Rectal smooth muscle tissue (tissue), 1 donor: ENCODE data around the gene MYPN.

Experiments
- H3K27ac ChIP-seq: one replicate; pipeline ENCODE4 v1.7.0; 2013; ENCODE audit warnings: low read depth, low read length, inconsistent platforms
- H3K27me3 ChIP-seq: one replicate; pipeline ENCODE4 v1.7.0; 2013; ENCODE audit warnings: low read length; ENCODE audit not compliant: control insufficient read depth, insufficient read depth
- H3K36me3 ChIP-seq: one replicate; pipeline ENCODE4 v1.7.0; 2013; ENCODE audit warnings: low read length; ENCODE audit not compliant: control insufficient read depth, insufficient read depth
- H3K4me1 ChIP-seq: one replicate; pipeline ENCODE4 v1.7.0; 2013; ENCODE audit warnings: low read length; ENCODE audit not compliant: control insufficient read depth, insufficient read depth
- H3K4me3 ChIP-seq: one replicate; pipeline ENCODE4 v1.7.0; 2013; ENCODE audit warnings: low read length
- H3K9ac ChIP-seq: one replicate; pipeline ENCODE4 v1.7.0; 2013; ENCODE audit warnings: low read length

The MYPN gene

DNA sequence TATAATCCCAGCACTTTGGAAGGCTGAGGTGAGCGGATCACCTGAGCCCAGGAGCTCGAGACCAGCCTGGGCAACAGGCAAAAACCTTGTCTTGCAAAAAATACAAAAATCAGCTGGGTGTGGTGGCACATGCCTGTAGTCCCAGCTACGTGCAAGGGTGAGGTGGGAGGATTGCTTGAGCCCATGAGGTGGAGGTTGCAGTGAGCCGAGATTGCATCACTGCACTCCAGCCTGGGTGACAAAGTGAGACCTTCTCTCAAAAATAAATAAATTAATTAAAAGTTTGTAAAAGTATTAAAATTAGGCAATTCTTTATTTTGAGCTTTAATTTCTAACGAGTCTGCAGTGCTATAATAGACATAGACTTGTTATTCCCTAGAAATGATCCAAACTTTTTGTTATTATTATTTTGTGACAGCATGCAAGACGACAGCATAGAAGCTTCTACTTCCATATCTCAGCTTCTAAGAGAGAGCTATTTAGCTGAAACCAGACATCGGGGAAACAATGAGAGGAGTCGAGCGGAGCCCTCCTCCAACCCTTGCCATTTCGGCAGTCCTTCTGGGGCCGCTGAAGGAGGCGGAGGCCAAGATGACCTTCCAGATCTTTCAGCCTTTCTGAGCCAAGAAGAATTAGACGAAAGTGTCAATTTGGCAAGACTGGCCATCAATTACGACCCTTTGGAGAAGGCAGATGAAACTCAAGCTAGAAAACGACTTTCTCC, 11.9 kb downstream of the MYPN start:
- Histone ChIP-seq H3K36me3 (no peaks in the 10 kb centered on the region), H3K27ac (no peak overlapping the region), H3K4me3 (no peak overlapping the region), H3K4me1 (no peaks in the 10 kb centered on the region), H3K9ac (no peak overlapping the region), H3K27me3 (no peaks in the 10 kb centered on the region)

DNA sequence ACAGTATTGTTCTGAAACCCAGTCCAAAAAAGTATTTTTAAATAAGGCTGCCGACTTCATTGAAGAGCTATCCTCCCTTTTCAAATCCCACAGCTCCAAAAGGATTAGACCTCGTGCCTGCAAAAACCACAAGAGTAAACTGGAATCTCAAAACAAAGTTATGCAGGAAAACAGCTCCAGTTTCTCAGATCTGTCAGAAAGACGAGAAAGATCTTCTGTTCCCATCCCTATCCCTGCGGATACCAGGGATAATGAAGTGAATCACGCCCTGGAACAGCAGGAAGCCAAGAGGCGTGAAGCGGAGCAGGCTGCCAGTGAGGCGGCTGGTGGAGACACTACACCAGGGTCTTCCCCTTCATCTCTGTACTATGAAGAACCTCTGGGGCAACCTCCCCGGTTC, 12.6 kb downstream of the MYPN start:
- H3K4me1 ChIP-seq: no peaks in the 10 kb centered on the region
- H3K4me3 ChIP-seq: no peak overlapping the region

DNA sequence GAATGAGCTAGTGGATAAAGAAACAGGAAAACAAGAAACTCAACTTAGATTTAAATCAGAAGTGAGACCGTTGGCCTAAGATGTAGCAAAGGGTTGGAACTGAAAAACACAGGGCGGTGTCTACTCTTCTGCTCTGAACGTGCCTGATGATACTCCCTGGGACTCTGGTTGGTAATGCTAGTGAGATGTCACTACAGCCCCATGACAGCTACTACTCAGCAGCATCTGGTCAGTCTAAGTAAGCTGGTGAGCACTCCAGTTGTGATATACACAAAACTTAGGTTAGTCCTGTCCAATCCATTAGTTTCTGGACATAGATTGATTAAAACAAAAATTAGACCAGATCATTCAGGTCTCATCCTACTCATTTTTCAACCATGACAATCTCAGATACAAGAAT, 15.4 kb downstream of the MYPN start:
- Histone ChIP-seq H3K27me3 (no peaks in the 10 kb centered on the region), H3K9ac (no peak overlapping the region), H3K4me3 (no peak overlapping the region), H3K27ac (no peak overlapping the region), H3K36me3 (no peaks in the 10 kb centered on the region), H3K4me1 (no peaks in the 10 kb centered on the region)

More for the DNA sequence above, 12.6 kb downstream of the MYPN start:
- no peak overlapping the region for H3K27ac ChIP-seq
- H3K27me3 ChIP-seq: no peaks in the 10 kb centered on the region
- H3K9ac ChIP-seq: no peak overlapping the region
- no peaks in the 10 kb centered on the region for H3K36me3 ChIP-seq

DNA sequence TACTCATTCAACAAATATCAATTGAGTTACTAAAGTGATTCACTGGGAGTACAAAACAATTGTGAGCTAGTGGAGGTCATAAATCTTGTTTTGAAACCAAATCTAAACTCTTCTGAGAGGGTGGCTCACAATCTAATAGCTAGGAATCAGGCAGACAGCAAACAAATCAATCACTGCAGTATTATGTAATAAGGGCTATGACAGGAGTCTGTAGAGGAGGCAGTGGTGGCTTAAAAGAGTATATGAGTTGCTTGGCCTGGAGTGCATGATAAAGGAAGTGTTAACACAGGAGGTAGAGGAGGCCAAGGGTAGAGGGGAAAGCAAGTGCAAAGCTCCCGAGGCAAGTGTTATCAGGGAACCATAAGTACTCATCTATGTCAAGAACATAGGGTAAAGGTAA, 16.5 kb downstream of the MYPN start:
- Histone ChIP-seq H3K27ac (no peak overlapping the region), H3K4me1 (no peaks in the 10 kb centered on the region), H3K27me3 (no peaks in the 10 kb centered on the region), H3K4me3 (no peak overlapping the region), H3K9ac (no peak overlapping the region), H3K36me3 (no peaks in the 10 kb centered on the region)

DNA sequence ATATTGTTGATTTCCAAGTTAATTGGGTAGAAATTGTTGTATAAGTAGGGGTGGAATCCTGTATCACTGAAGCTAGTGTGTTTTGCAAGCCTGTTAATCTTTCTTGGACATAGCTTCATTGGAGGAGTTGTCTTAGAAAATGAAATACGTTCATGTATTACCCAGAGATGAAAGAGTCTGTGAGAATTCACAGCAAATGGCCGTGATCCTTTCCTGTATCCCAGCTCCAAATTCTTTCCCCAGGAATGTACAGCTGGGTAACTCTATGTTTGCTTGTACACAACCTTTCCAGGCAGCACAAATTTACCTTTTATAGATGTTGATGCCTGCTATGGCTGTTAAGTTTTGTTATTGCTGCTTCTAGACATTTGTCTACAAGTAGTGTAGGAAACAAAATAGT, 18.7 kb downstream of the MYPN start:
- H3K4me3 ChIP-seq: no peak overlapping the region
- no peaks in the 10 kb centered on the region for H3K36me3 ChIP-seq
- no peaks in the 10 kb centered on the region for H3K27me3 ChIP-seq
- no peak overlapping the region for H3K9ac ChIP-seq
- H3K4me1 ChIP-seq: no peaks in the 10 kb centered on the region
- H3K27ac ChIP-seq: no peak overlapping the region

DNA sequence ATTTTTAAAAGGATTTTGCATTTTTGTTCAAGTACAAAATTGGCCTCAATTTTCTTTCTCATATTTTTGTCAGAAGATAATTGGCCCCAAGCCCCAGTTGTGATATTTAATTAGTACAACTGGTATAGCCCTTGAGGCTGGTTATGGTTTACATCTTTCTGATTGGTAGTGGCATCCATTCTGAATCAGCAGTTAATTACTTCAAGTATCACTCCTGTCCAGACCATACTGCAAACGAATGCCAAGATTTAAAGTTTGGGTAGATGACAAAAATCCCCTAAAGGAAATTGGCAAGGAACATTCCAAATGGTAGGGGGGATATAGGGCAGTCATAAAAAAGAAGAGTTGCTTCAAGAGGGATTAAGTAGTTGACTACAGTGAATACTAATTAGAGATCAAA, 23.1 kb downstream of the MYPN start:
- Histone ChIP-seq H3K36me3 (no peaks in the 10 kb centered on the region), H3K4me3 (no peak overlapping the region), H3K27ac (no peak overlapping the region), H3K9ac (no peak overlapping the region), H3K27me3 (no peaks in the 10 kb centered on the region), H3K4me1 (peaks cover 8% of the 10 kb centered on the region)

DNA sequence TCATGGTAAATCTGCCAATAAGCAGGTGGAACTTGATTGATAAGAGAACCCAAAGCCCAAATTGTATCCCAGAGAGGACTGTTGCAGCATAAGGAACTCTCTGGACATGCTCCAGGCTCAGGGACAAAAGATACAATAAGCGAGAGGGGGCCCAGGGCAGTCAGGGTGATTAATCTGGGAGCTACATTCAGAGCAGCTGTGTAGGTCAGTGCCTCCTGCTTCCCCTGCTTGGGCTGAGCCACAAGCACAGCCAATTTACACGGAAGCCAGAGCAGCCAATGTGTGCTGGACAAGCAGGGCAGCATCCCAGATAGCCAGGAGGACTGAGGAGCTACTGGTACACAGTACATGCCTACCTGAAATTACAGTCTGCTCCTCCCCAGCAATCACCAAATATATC, 24.2 kb downstream of the MYPN start:
- no peaks in the 10 kb centered on the region for H3K27me3 ChIP-seq
- no peak overlapping the region for H3K4me3 ChIP-seq
- peaks cover 8% of the 10 kb centered on the region for H3K4me1 ChIP-seq
- H3K27ac ChIP-seq: no peak overlapping the region
- no peak overlapping the region for H3K9ac ChIP-seq
- H3K36me3 ChIP-seq: no peaks in the 10 kb centered on the region

DNA sequence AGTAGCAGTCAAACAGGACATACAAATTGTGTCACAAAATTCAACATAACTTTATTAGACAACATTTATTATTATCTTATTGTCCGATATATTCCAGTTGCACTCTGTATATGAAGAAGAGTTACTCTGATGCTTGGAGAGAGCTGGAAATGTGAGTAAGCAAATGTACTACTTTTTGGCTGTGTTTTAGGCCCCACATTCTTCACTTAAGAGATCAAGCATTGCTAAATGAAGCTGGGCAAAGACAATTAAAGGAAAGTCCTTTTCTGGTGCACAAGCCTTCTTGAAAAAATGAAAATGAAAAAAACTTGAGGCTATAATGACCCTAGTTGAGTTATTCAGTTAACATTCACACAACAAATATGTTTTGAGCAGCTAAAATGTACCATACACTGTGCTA, 26.1 kb downstream of the MYPN start:
- H3K27me3 ChIP-seq: no peaks in the 10 kb centered on the region
- H3K4me1 ChIP-seq: peaks cover 8% of the 10 kb centered on the region
- no peaks in the 10 kb centered on the region for H3K36me3 ChIP-seq
- H3K4me3 ChIP-seq: no peak overlapping the region
- no peak overlapping the region for H3K9ac ChIP-seq
- peak overlapping the region; percentile 58 for H3K27ac ChIP-seq

DNA sequence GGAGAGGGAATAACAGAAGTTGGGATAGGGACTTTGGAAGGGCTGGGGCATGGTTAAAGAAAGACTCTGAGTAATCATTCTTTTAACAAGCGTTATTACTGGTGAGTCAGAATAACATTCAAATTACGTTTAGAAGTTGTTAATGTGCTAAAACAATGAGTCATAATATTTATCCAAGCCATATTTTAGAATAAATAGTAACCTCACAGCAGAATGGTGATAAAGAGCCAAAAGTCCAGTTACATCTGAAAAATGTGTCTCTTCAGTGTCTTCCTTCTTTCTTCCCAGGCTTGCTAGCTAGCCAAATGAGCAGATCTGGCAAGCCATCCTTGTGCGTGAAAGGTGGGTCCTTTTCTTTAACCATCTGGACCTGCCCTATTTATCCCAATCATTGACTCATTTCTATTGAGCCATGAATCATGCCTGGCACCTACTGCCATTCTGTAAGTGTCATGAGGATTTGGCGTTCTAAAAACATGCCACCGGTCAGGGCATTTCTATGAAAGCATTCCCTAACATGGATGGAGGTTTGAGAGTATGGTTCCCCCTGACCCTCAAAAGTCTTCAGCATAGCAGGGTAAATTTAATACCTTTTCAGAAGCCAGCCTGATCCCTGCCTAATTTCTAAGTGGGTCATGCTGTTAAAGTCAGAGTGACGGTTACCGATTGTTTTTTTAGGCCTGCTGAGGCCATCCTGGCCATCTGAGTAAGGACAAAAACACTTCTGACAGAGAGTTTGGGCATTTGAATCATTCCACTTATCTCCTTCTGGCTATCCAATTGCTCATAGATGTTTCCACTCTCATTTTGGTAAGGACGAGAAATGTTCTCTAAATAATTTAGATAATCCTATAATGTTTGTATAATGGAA, 26.9 kb downstream of the MYPN start:
- Histone ChIP-seq H3K27me3 (no peaks in the 10 kb centered on the region), H3K36me3 (no peaks in the 10 kb centered on the region), H3K4me3 (no peak overlapping the region), H3K4me1 (peaks cover 8% of the 10 kb centered on the region), H3K9ac (no peak overlapping the region), H3K27ac (no peak overlapping the region)

DNA sequence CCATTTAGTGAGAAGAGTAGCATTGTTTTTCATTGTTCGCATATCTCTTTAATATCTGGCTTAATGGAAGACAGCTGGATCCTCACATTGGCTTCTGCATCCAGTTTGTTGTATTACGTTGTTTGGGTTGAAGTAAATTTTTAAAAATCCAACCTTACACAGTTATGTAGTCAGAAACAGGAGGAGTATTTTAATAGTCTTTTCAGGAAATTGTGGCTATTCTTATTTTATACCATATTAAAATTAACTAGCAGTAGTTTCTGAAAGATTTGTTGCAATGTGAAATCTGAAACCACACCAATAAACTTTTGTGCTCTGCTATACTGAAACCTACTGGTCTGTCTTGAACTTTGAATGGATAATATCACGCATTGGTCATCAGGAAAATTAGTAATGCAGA, 27.9 kb downstream of the MYPN start:
- Histone ChIP-seq H3K9ac (no peak overlapping the region), H3K27me3 (no peaks in the 10 kb centered on the region), H3K4me1 (peaks cover 8% of the 10 kb centered on the region), H3K27ac (no peak overlapping the region), H3K4me3 (no peak overlapping the region), H3K36me3 (no peaks in the 10 kb centered on the region)

DNA sequence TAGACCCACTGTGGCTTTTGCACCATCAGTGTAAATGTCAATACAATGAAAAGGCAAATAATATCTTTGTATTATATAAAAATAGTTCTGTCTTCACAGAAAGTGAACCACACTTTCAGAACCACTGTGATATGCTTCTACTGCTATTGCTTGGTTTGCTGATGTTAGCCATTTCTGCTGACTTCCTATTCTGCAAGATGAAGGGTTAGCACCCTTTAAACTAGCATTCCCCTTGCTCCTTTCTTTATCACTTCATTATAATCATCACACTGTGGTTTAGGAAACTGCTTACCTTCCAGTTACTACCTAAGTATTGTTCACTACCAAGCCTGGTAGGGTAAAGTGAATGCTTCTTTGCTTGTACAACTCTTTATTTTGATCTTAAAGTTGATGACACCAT, 29.2 kb downstream of the MYPN start:
- Histone ChIP-seq H3K4me1 (peaks cover 8% of the 10 kb centered on the region), H3K27ac (no peak overlapping the region), H3K27me3 (no peaks in the 10 kb centered on the region), H3K9ac (no peak overlapping the region), H3K36me3 (no peaks in the 10 kb centered on the region), H3K4me3 (no peak overlapping the region)

DNA sequence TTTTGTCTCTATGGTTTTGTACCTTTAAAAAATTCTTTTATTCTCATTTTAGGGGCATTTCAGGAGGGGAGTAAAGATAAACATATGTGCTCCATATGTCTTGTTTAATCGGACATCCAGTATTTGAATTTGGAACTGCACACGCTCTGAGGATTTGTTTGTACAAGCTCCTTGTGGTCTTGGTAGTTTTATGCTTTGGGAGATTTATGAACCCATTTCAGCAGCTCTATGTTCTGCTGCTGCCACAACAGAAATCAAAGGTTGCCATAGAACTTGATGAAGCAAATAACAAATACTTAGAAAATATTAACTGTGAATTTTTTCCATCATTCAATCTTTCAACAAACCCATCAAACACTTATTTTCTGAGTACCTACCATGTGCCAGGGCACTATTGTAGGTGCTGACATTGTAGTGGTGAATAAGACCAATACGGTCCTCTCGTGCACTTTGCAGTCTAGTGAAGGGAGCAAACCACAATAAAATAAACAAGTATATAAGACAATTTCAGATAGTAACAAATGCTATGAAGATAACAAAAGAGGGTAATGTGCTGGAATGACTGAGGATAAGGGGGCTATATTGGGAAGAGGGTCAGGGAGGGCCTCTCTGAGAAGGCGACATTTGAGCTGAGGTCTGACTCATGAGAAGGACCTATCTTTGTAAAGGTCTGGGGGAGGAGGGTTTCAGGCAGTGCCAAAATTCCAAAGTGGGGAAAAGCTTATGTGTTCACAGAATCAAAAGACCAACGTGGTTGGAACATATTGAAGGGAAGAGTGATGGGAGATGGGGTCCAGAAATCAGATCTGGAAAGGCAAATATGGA, 30.4 kb downstream of the MYPN start:
- no peaks in the 10 kb centered on the region for H3K36me3 ChIP-seq
- H3K4me3 ChIP-seq: no peak overlapping the region

More for the DNA sequence above, 30.4 kb downstream of the MYPN start:
- Histone ChIP-seq H3K27ac (no peak overlapping the region), H3K4me1 (peaks cover 8% of the 10 kb centered on the region), H3K9ac (no peak overlapping the region), H3K27me3 (no peaks in the 10 kb centered on the region)
